Measurements from ENCODE around the gene CTXN1.

DNA sequence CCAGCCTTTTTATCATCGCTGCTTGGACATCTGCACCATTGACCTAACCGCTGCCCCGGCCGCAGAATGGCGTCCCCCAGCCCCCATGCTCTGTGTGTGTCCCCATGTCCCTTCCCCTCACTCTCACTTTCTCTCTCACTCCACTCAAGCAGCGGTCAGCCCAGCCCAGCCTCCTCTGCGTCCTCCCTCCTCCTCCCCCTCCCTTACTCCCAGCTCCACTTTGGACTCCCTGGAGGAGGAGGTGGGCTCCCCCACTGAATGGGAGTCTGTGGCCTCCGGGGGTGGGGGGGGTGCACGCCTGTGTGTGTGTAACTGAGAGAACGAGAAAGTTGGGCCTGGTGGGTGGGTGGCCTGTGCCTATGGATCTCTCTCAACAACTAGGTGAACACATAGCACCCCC lies 20.1 kb downstream of the CTXN1 start:
- TF ChIP-seq, protein P1, sequence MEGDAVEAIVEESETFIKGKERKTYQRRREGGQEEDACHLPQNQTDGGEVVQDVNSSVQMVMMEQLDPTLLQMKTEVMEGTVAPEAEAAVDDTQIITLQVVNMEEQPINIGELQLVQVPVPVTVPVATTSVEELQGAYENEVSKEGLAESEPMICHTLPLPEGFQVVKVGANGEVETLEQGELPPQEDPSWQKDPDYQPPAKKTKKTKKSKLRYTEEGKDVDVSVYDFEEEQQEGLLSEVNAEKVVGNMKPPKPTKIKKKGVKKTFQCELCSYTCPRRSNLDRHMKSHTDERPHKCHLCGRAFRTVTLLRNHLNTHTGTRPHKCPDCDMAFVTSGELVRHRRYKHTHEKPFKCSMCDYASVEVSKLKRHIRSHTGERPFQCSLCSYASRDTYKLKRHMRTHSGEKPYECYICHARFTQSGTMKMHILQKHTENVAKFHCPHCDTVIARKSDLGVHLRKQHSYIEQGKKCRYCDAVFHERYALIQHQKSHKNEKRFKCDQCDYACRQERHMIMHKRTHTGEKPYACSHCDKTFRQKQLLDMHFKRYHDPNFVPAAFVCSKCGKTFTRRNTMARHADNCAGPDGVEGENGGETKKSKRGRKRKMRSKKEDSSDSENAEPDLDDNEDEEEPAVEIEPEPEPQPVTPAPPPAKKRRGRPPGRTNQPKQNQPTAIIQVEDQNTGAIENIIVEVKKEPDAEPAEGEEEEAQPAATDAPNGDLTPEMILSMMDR (IDR thresholded peaks at IDR 0.05; ENCODE audit: insufficient read depth, low read length, poor library complexity, severe bottlenecking) = no peak
- TF ChIP-seq EZH2phosphoT487 (conservative IDR thresholded peaks at IDR 0.05; ENCODE audit: low read length) = no peak
